NOMO-1 treated with DMSO at 0.1 percent for 48 hours (cell line): Measurements from ENCODE around the gene KCNJ12.
"Not testable (repeated sequence)": the region's sequence is repeated elsewhere in the genome, so short reads cannot be mapped to it uniquely, and the experiment has no call there.

ENCODE experiments used
- DNase-seq: peaks from one replicate; lab custom pipeline; 2025; ENCODE audit not compliant: unreplicated experiment; lab: John Stamatoyannopoulos, UW

Gene KCNJ12

DNA sequence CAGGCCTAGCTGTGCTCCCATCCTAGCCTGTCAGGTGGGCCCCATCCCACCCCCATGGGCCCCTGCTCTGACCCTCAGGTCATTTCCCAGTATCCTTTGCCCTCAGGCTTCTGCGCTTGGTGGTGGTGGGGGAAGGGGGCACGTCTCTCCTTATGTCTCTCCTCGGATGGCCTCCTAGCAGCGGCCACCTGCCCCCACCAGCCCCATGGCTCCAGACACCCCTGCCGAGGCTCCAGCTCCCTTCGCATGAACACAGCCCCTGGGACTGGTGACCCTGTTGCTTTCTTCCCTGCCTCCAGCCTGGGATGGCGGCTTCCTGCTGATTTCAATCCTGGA is 27.3 kb upstream of the KCNJ12 start:
- DNase-seq: not testable (repeated sequence)

- DNase-seq: not testable (repeated sequence)
Observed at GRCh38 chr17:21349358-21350050, 26.7 kb upstream of the KCNJ12 start.

GRCh38 chr17:21350495-21350894 is 25.7 kb upstream of the KCNJ12 start:
- DNase-seq: not testable (repeated sequence)

DNA sequence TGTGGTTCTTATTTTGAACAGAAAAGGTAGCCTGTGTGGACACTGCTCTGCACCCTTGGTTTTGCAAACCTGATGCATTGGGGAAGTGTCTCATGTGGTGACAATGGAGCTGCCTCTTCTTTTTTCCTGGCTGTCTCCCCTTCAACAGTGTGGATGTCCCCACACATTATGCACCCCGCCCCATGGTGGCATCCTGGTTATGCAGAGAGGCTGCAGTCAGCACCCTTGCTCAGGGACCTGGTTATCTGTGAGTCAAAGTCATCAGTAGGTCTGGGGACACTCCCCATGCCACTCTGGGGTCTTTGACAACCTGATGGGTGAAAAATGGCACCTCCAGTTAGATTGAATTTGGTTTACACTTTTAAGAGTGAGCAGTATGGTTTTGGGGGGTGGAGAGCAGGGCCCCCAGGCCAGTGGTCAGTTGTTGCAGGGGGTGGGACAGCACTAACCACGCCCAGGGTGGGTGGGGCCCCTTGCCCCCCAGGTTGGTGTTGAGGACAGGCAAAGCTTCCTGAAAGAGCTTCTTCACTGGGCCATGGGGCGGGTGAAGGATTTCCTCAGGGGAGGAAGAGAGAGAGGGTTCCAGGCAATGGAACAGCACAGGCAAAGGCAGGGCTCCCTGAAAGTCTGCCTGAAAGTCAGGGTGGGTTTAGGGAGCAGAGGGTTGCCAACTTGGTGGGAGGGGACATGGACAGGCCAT is 24.6 kb upstream of the KCNJ12 start:
- no peak for DNase-seq

- no peak for DNase-seq
Observed at GRCh38 chr17:21352221-21352980, 23.8 kb upstream of the KCNJ12 start.

DNA sequence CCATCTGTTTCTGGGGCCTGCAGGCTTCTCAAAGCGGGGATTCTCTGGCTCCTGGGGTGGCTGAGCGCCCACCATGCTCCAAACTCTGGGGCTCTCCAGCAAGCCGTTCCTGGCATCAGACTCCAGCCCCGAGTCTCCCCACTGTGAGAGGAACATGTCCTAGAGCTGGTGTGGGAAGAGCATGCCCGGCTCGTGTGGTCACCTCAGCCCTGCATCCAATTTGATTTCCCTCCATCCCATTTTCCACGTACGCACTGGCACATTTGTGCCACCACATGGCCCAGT is 23.2 kb upstream of the KCNJ12 start:
- no peak for DNase-seq

- no peak for DNase-seq
Observed at GRCh38 chr17:21353326-21354010, 22.7 kb upstream of the KCNJ12 start.

DNA sequence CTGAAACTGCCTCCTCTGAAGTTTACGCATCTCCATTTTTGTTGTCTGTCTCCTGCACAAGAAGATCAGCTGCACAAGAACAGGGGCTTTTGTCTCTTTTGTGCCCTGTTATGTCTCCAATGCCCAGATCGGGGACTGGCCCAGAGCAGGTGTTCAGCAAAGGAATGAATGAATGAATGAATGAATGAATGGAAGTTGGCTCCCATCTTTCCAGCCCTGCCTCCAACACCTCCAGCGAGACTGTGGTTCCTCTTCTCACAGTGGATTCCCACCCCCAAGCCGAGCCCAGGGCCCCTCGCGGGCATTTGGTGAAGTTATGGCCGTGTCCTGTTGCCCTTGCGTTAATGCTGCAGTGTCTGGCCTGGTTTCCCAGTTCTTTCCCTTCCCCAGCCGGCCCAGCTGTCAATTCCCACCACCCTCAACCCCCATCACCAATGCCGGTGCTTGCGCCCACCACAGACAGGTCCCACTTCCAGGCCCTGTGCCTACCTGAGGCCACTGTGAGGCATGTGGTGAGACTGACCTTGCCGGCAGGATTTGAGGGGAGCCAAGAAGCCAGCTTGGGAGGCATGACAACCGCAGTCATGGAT is 21.3 kb upstream of the KCNJ12 start:
- no peak for DNase-seq

- no peak for DNase-seq
Observed at GRCh38 chr17:21355586-21355985, 20.6 kb upstream of the KCNJ12 start.

- no peak for DNase-seq
Observed at GRCh38 chr17:21356537-21357127, 19.5 kb upstream of the KCNJ12 start.

DNA sequence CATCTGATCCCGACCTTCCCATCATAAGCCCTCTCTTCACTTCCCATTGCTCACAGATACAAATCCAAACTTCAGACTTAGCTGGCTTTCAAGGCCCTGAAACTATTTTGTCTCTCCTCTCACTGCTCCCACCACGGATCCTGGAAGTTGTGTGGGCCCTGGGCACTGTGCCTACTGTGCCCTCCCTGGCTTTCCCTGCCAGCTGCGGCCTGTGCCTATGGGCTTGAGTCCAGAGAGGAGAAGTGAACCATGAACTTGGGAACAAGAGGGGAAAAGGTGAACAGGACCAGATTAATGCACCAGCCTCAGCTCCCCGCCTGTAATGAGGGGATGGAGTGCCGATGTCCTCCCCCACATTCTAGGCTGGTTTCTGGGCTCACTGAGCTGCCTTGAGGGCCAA is 18.9 kb upstream of the KCNJ12 start:
- DNase-seq: no peak

DNA sequence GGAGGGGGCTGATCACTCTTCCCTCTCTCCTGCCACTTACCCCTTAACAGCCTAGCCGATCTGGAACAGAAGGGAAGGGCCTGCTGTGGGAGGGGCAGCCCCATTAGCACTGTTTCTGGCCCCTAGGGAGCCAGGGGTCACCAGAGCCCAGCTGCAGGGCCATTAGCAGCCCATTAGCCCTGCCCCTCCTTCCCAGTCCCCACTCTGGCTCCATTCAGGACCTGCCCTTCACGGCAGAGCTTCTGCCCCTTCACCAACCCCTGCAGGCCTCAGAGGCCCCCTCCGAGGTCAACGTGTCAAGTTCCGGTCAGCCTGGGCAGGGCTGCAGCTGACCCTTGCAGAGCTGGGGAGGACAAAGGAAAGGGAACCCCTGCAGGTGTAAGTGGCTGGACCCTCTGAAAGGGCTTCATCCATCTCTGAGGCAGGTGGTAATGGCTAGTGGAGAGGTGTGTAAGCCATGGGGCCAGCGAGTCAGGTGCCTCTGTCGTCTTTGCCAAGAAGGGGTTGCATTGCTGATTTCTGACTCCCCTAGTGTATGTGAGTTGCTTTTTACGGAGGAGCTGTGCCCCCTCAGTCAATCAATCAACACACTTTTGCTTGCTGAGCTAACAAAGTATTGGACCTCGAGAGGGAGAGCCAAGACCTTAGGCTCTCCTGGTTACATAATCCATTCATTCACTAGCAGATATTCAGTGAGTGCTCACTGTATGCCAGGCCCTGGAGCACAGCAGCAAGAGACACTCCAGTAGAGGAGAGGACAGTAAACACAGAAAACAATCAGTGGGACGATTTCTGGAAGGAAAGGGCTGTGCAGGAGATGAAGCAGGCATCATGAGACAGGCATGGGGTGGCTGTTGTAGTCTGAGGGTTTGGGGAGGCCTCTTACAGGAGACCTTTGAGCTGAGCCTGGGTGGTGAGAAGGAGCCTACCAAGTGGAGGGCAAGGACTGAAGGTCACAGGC is 18.2 kb upstream of the KCNJ12 start:
- no peak for DNase-seq

GRCh38 chr17:21358682-21359482 is 17.3 kb upstream of the KCNJ12 start:
- no peak for DNase-seq

DNA sequence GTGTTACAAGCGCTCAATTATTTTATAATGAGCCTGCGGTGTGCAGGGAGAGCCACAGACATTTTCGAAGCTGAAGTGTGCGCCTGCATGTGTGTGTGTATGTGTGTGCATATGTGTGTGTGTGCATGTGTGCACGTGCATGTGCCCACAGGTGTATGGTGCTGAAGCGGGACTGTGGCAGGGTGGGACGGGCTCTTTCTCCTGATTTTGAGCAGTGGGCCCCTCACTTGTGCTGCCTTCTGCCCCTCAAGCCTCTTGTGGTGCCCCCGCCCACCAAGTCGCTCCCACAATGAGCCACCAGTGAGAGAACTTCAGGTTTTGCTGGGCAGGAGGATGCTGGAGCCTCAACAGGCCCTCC is 16.7 kb upstream of the KCNJ12 start:
- DNase-seq: no peak

DNA sequence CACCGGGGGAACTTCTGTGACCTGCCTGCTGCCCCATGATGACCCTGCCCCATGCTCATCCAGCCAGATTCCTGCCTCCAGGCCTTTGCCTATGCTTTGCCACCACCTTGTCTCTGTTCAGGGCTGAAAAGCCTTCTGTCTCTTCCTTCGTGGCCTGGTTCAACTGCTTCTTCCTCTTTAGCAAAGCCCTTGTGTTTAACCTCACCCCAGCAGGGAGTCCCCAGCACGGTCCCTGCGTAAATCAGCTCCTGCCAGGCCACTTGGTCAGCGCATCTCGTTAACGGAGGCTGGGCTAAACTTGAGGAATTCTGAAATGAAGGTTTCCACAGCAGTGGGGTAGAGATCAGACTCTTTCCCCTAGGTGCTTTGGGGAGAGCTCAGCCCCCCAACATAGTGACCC is 16.1 kb upstream of the KCNJ12 start:
- DNase-seq: no peak

DNA sequence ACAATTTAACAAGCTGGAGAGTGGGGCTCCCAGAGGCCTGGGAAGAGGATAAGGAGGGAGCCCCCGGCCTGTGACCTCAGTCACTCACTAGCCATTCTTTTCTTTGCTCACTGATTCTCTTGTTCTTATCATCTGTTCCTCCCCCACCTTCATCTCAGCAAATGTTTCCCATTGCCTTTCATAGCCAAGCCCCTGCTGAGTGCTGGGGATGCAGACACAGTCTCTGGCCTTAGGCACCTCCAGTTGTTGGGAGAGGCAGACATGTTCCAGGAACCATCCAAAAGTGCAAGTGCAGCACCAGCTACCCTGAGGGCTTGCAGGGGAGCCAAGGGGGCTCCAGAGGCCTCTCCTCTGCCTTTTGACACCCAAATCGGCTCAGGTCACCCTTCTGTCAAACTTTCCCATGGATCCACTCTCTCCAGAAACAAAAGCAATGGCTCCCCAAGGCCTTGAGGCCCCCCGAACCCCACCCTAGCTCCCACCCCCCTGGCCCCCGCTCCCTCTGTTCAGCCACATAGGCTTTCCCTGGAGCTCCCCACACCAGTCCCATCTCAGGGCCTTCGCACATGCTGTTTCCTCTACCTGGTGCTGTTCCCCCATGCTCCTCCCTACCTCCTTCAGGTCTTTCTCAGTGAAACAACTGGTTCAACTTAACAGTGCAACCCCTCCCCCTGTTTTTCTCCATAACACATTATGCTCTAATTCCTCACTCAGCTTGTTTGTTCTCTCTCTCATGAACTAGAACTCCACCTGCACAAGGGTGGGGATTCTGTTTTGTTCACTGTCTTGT is 14.9 kb upstream of the KCNJ12 start:
- DNase-seq: no peak

DNA sequence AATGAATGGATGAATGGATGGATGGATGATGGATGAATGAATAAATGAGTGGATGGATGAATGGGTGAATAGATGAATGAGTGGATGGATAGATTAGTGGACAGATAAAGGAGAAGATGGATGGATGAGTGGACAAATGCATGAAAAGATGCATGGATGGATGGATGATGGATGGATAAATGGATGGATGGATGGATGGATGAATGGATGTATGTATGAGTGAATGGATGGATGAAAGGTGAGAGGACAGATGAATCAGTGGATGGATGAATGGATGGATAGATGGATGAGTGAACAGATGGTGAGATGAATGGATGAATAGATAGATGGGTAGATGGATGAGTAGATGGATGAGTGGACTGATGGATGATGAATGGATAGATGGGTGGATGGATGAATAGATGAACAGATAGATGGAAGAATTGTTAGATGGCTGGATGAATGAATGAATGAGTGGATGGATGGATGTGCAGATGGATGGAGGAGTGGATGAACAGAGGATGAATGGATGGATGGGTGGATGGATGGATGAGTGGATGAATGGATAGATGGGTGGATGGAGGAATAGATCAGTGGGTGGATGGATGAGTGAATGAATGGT is 13.7 kb upstream of the KCNJ12 start:
- no peak for DNase-seq
